ENCODE results near the gene TTC34. TPM values are rescaled to one million over a fixed set of nuclear protein-coding genes. Genes with fewer than 3 reads are reported as not detected.

The TTC34 gene
- total and polyA plus RNA-seq, 9 of the 15 experiments (the other 6 are each of a cell fraction or from before 2014, with no cell fraction given): 0.03 to 0.38 (median 0.05) TPM; not detected in 2

DNA sequence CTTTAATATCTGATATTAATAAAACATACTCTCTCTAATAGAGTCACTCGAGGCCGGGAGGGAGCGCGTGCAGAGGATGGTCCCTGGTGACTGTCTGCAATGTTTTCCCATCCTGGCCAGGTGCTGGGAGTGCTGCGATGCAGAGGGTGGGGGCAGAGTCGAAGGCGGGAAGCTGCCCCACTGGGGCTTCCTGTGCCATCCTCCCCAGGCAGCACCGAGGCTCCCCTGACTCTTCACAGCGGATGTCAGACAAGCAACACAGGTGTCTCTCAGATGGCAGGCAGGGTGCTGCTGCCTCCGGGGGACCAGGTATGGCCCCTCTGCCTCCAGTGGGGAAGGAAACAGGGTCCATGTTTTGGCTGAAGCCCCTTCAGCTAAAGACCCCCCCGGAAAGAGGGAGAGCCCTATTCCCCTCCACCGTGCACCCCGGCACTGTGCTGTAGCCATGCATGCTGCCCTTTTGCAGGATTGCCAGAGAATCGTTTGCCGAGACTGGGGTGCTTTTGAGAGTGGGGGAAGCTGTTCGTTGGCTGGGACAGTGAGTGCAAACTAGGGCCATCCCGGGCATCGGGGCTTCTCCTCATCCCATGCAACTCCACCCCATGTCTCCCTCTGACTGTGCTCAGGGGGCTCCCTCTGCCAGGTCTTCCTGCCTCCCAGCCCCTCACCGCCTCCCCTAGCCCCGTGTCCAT is 32.1 kb upstream of the TTC34 start:
- intact Hi-C loops (cut with micrococcal nuclease): no loop called here
- no peak overlapping the region for H3K4me2 ChIP-seq (ENCODE audit: insufficient read depth, low read length)
- no peak for ATAC-seq
- H4K20me1 ChIP-seq (replicated peaks; ENCODE audit: control insufficient read depth, insufficient read depth, low read length): no peaks in the 10 kb centered on the region
- H3K4me1 ChIP-seq (replicated peaks in 1 of 2; ENCODE audit: control insufficient read depth in 2 of 2, insufficient read depth in 2 of 2, low read length in 2 of 2): no peaks in the 10 kb centered on the region
- in situ Hi-C loops (cut with MboI): no loop called here
- TF ChIP-seq ADNP (tag; IDR thresholded peaks at IDR 0.05) (no peak), TRIM28 (IDR thresholded peaks at IDR 0.05) (no peak), ZNF175 (CRISPR knock-in tag; IDR thresholded peaks at IDR 0.05; ENCODE audit: low read depth) (no peak), PHF8 (IDR thresholded peaks at IDR 0.05; ENCODE audit: borderline replicate concordance, low read length) (no peak), NCOA2 (IDR thresholded peaks at IDR 0.05; ENCODE audit: partially characterized antibody in 2 of 2) (no peak)
- no peak for FAIRE-seq
- H3K79me2 ChIP-seq (ENCODE audit: control insufficient read depth, insufficient read depth, low read length): no peaks in the 10 kb centered on the region
- DNase-seq (ENCODE audit: extremely low read depth in 1 of 4, low spot score in 3 of 4): no peak
- WGBS (ENCODE audit: insufficient coverage, low coverage, missing lambda C conversion rate): 1% methylated on average over 18 of the region's 20 CpGs
- H3K9me3 ChIP-seq (replicated peaks; ENCODE audit: control insufficient read depth, insufficient read depth, low read depth, low read length): no peaks in the 10 kb centered on the region
- no peaks in the 10 kb centered on the region for H3K9me1 ChIP-seq (ENCODE audit: control insufficient read depth, insufficient read depth, low read length)
- ChIA-PET POLR2A (interaction anchor here (0.5 kb wide), 1 partner anchor 195 kb away, joined by 3 read pairs; no protein-coding TSS in a partner anchor), CTCF (ENCODE audit: low intra/inter-chr PET ratio) (no interaction called here)
- H3K27me3 ChIP-seq (ENCODE audit: control insufficient read depth in 2 of 2, insufficient read depth in 2 of 2, low read length in 2 of 2): peaks cover 6 to 32% of the 10 kb centered on the region in 2 experiments; a peak in 4 of 5 replicates
- H3K27ac ChIP-seq (ENCODE audit: extremely low read depth, low read depth, low read length): no peak overlapping the region
- no peak overlapping the region for H3K4me3 ChIP-seq
- no peaks in the 10 kb centered on the region for H3K36me3 ChIP-seq (ENCODE audit: control insufficient read depth, insufficient read depth, low read length)
- BruUV-seq (replicated peaks): no TSS peak
- H2AFZ ChIP-seq (ENCODE audit: low read depth, low read length): no peak overlapping the region
- no peak overlapping the region for H3K9ac ChIP-seq (ENCODE audit: insufficient read depth in 1 of 2, low read depth in 2 of 2, low read length in 2 of 2)
